Thymus (tissue), 11 donors: Measurements from ENCODE around the gene DIPK1B. TPM values are rescaled to one million over a fixed set of nuclear protein-coding genes. Genes with fewer than 3 reads are reported as not detected.
"Not testable (repeated sequence)": the region's sequence is repeated elsewhere in the genome, so short reads cannot be mapped to it uniquely, and the experiment has no call there.

ENCODE experiments used
- DNase-seq, 9 donors: peaks; one replicate each; pipeline ENCODE4 v3.0.0-alpha.2; 2013; ENCODE audit warnings: low spot score in 9 of 9, low read depth in 6 of 9, missing footprints in 1 of 9
- H3K27ac ChIP-seq, 2 donors: one replicate each; pipeline ENCODE4 v1.5.1; 2013; ENCODE audit warnings: control low read depth in 1 of 2, low read depth in 1 of 2, low read length in 1 of 2, mild to moderate bottlenecking in 1 of 2, moderate library complexity in 1 of 2
- H3K27me3 ChIP-seq, 2 donors: one replicate each; pipeline ENCODE4 v1.5.1; 2013; ENCODE audit warnings: low read length in 1 of 2; ENCODE audit not compliant: control insufficient read depth in 2 of 2, insufficient read depth in 1 of 2
- H3K36me3 ChIP-seq, 2 donors: one replicate each; pipeline ENCODE4 v1.5.1; 2013; ENCODE audit warnings: low read length in 1 of 2, mild to moderate bottlenecking in 1 of 2, moderate library complexity in 1 of 2; ENCODE audit not compliant: control insufficient read depth in 2 of 2, insufficient read depth in 2 of 2
- H3K4me1 ChIP-seq, 2 donors: one replicate each; pipeline ENCODE4 v1.5.1; 2013; ENCODE audit warnings: low read length in 2 of 2; ENCODE audit not compliant: control insufficient read depth in 2 of 2, insufficient read depth in 2 of 2
- H3K4me3 ChIP-seq, 2 donors: one replicate each; pipeline ENCODE4 v1.5.1; 2013; ENCODE audit warnings: low read length in 2 of 2, control low read depth in 1 of 2, mild to moderate bottlenecking in 1 of 2
- H3K9me3 ChIP-seq, 2 donors: one replicate each; pipeline ENCODE4 v1.5.1; 2013; ENCODE audit warnings: low read length in 1 of 2, mild to moderate bottlenecking in 1 of 2; ENCODE audit not compliant: control insufficient read depth in 2 of 2, insufficient read depth in 1 of 2
- WGBS: extraction: QIAGEN DNeasy Blood & Tissue Kit; methylation state at CpG from one replicate; pipeline ENCODE4 v1.1.7; 2013; 5-methylcytosine and 5-hydroxymethylcytosine counted together
- polyA plus RNA-seq: library from polyadenylated mRNA; stranded (reverse); fragments of 200-250 nt; gene quantifications from one replicate; pipeline ENCODE4 v1.2.3, GENCODE V29; 2013
- total RNA-seq: library from RNA; stranded (reverse); fragments of 120-200 nt; gene quantifications from one replicate; pipeline ENCODE4 v1.2.4, GENCODE V29; 2013
- donor health status: healthy.

DIPK1B gene
- total and polyA plus RNA-seq, 2 donors = 6.8 to 10.1 TPM

DNA sequence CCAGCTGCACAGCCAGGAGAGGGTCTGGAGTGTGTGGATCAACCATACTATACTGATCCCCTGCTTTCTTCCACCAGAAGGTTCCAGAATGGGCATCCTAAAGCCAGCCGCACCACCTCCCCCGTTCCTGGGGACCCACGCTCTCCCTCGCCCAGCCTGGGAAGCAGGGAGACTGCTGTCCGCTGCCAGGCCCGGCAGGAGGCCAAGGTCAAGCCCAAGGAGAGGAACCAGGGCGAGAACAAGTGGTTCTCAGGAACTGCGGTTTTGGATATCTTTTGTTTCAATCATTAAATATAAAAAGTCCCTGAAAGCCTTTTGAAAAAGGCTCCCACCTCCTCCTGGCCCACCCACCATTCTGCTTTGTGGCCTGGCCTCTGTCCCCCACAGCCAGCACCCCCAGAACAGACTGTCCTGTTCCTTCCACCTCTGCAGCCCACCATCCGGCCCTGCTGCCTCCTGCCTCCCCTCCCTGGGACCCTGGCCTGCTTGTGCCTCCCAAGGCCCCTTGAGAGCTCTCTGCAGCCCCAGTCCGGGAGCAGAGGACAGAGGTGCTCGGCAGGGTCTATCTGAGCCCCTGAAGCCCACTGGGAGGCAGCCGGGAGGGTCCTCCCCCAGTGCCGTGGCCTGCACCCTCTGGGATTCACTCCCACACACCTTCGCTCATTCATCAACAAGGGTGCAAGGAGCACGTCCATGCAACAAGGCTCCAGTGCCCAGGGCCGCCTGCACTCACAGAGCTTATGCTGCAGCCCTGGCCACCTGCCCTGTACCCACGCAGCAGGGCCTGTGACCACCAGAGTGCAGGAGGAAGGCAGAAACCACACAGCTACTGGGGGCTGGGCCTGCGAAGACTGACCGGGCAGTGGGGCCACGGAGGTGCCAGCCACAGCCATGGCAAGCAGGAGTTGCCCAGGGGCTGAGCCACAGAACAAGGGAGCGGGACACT lies 36.6 kb downstream of the DIPK1B start:
- no peak for DNase-seq
- 73% methylated on average over 21 of the region's 21 CpGs for WGBS
- Histone ChIP-seq H3K36me3 (no peaks in the 10 kb centered on the region), H3K27me3 (peaks cover 0 to 9% of the 10 kb centered on the region in 2 donors), H3K27ac (no peak overlapping the region), H3K4me1 (peaks cover 0 to 6% of the 10 kb centered on the region in 2 donors), H3K9me3 (peaks cover 0 to 15% of the 10 kb centered on the region in 2 donors), H3K4me3 (no peak overlapping the region)

DNA sequence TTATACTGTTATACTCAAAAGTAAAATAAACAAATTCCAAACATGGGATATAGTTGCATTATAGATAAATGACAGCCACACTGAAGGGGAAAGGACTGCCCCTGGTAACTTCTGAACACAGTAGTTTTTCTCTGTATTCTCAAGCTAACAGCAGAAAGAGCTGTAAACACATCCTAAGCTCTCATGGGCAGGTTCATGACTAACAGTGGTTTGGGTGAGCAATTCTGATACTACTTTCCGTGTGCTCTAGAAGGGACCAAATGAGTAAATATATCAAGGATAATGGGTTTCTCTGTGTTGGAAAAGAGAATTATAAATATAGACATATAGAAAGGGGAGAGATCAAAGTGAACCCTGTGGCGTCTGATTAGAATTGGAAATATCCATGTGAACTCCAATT lies 38.2 kb downstream of the DIPK1B start:
- no peak overlapping the region for H3K27ac ChIP-seq
- WGBS = 77% methylated on average over 2 of the region's 2 CpGs
- H3K36me3 ChIP-seq = no peaks in the 10 kb centered on the region
- H3K27me3 ChIP-seq = peaks cover 0 to 8% of the 10 kb centered on the region in 2 donors
- H3K4me1 ChIP-seq = peaks cover 0 to 6% of the 10 kb centered on the region in 2 donors
- no peak for DNase-seq
- no peak overlapping the region for H3K4me3 ChIP-seq
- peaks cover 0 to 18% of the 10 kb centered on the region in 2 donors for H3K9me3 ChIP-seq

DNA sequence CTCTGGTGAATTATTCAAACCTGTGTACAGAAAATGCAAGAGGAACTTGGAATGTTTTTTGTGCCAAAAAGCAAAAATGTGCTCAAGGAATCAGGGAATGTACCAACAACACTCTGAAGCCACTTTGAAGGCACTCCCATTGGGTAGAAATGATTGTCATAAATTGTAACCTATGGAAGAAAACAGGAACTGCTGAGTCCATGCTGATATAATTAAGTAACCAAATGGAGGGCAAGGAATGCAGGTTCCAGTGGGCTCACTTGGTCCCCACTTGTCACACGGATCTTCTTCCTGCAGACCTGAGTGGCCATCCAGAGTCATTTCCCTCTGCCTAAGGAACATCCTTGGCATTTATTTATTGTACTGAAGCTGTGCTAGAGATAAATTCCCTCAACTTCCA lies 38.9 kb downstream of the DIPK1B start:
- Histone ChIP-seq H3K27ac (no peak overlapping the region), H3K36me3 (no peaks in the 10 kb centered on the region), H3K27me3 (peaks cover 0 to 8% of the 10 kb centered on the region in 2 donors), H3K4me3 (no peak overlapping the region), H3K9me3 (peaks cover 0 to 26% of the 10 kb centered on the region in 2 donors), H3K4me1 (peaks cover 0 to 6% of the 10 kb centered on the region in 2 donors)
- no peak for DNase-seq
- 90% methylated on average over 1 of the region's 1 CpG for WGBS

DNA sequence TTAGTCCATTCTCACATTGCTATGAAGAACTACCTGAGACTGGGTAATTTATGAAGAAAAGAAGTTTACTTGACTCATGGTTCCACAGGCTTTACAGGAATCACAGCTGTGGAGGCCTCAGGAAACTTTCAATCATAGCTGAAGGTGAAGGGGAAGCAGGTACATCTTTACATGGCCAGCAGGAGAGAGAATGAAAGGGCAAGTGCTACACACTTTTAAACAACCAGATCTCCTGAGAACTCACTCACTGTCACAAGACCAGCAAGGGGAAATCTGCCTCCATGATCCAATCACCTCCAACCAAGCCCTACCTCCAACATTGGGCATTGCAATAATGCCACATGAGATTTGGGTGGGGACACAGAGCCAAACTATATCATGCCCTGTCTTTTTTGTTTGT lies 39.4 kb downstream of the DIPK1B start:
- H3K4me1 ChIP-seq = peaks cover 0 to 6% of the 10 kb centered on the region in 2 donors
- no peak overlapping the region for H3K27ac ChIP-seq
- no peaks in the 10 kb centered on the region for H3K36me3 ChIP-seq
- H3K4me3 ChIP-seq = no peak overlapping the region
- DNase-seq = no peak
- H3K27me3 ChIP-seq = peaks cover 0 to 8% of the 10 kb centered on the region in 2 donors
- H3K9me3 ChIP-seq = peaks cover 0 to 31% of the 10 kb centered on the region in 2 donors

DNA sequence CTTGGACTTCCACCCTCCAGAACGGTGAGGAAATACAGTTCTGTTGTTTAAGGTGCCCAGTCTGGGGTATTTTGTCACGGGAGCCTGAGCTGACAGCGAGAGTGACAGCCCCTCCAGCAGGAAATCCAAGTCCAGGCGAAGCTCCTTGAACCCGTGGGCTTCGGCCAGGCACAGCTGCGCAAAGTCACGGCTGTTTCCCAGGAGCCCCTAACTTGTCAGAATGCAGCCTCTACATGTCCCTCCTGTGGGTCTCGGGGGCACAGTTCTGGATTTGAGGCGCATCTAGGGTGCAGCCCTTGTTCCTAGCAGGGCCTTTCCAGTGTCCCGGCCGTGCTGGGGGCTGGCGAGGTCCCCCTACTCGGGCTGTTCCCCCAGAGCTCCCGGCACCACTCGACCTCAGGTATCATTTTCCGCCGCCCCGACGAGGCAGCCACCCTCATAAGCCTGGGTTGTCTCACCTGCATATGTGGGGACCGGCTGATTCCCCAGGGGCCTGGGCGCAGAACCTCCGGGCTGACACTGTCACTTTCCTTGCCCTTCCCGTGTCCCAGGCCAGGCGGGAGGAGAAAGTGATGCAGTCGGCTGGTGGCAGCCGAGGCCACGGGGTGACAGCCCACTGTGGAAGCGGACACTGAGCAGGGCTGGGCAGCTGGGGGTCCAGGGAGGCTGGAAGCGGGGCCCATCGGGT lies 41.1 kb downstream of the DIPK1B start:
- 93% methylated on average over 31 of the region's 31 CpGs for WGBS
- DNase-seq = no peak
- no peak overlapping the region for H3K27ac ChIP-seq

DNA sequence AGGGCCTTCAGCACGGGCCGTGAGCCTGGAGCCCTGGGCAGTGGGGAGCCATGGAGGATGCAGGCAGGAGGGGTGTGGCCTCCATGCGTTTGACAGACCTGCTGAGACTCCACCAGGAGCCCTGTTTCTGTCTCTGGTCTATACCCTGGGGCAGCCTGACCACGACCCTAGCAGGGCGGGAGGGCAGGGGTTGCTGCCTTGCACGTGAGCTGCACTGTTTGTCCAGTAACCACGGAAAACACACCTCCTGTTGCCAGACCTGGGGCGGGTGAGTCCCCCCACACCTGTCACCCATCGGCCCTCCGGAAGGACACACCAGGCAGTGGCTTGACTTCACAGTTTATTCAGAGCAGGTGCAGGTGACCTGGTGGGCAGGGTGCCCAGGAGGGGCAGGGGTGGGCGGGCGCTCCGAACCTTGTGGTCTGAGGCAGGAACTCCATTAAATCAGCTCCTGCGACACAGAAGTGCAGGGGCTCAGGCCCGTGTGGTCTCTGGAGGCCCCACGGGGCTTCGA lies 41.7 kb downstream of the DIPK1B start:
- H3K4me1 ChIP-seq = peaks cover 0 to 4% of the 10 kb centered on the region in 2 donors

More for the DNA sequence above, 41.1 kb downstream of the DIPK1B start:
- Histone ChIP-seq H3K4me1 (peaks cover 0 to 6% of the 10 kb centered on the region in 2 donors), H3K36me3 (no peaks in the 10 kb centered on the region), H3K27me3 (peaks cover 0 to 8% of the 10 kb centered on the region in 2 donors), H3K4me3 (no peak overlapping the region), H3K9me3 (peaks cover 0 to 32% of the 10 kb centered on the region in 2 donors)

DNA sequence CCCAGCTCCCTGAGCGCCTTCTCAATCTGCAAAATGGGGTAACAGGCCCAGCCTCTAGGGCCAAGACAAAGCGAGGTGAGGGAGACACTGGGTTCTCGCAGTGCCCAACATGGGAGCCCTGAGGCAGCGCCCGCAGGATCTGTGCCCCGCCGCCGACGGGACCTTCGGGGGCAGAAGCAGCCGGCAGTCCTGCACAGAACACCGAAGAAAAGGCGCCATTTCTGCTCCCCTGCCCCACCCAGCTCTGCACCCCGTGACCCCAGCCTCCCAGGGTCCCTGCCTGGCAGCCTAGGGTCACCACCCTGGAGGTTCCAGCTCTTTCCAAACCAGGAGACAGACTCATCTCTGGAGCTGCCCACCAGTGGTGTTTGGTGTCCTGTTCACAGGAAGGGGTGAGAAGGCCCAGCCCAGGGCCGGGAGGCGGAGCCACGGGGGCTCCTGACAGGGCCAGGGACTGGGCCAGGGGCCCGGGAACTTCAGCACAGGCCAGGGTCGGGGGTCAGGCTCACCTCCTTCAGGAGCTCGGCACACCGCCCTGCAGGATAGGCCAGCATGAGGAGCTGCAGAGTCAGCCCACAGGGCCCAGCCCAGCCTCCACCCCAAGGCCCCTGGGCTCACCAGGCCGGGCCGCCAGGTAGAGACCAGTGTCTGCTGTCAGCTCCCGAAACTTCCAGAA lies 42.4 kb downstream of the DIPK1B start:
- WGBS = 94% methylated on average over 24 of the region's 24 CpGs
- Histone ChIP-seq H3K4me3 (no peak overlapping the region), H3K9me3 (peaks cover 0 to 32% of the 10 kb centered on the region in 2 donors), H3K27ac (no peak overlapping the region), H3K36me3 (no peaks in the 10 kb centered on the region), H3K4me1 (no peaks in the 10 kb centered on the region), H3K27me3 (peaks cover 0 to 8% of the 10 kb centered on the region in 2 donors)
- DNase-seq = no peak

More for the DNA sequence above, 41.7 kb downstream of the DIPK1B start:
- H3K9me3 ChIP-seq = peaks cover 0 to 32% of the 10 kb centered on the region in 2 donors
- H3K4me3 ChIP-seq = no peak overlapping the region
- H3K27ac ChIP-seq = no peak overlapping the region
- DNase-seq = no peak
- no peaks in the 10 kb centered on the region for H3K36me3 ChIP-seq
- 23% methylated on average over 17 of the region's 17 CpGs for WGBS
- peaks cover 0 to 8% of the 10 kb centered on the region in 2 donors for H3K27me3 ChIP-seq

DNA sequence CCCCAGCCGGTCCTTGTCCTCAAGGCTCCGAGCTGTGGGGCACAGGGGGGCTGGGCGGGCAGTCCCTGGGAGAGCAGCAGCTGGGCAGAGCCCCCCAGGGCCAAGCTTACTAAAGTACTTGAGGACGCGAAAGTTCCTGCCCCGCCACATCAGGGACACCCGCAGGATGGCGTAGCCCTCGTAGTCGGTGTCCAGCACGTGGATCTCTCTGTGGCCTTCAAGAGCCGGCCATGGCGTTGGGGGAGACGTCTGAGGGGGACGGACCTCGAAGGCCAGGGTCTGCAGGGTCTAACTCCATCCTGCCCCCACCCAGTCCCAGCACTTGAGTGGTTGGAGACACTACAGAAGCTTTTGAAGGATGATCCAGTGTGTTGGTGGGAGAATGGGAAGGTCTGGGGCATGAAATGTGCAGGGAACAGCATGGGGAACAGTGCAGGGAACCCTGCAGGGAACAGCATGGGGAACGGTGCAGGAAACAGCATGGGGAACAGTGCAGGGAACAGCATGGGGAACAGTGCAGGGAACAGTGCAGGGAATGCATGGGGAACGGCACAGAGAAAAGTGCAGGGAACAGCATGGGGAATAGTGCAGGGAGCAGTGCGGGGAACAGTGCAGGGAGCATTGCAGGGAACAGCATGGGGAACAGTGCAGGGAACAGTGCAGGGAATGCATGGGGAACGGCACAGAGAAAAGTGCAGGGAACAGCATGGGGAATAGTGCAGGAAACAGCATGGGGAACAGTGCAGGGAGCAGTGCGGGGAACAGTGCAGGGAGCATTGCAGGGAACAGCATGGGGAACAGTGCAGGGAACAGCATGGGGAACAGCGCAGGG lies 43.1 kb downstream of the DIPK1B start:
- not testable (repeated sequence) for H3K4me1 ChIP-seq, DNase-seq, H3K4me3 ChIP-seq, H3K36me3 ChIP-seq, H3K27ac ChIP-seq
- Histone ChIP-seq H3K27me3 (peaks cover 0 to 10% of the 10 kb centered on the region in 2 donors), H3K9me3 (peaks cover 0 to 32% of the 10 kb centered on the region in 2 donors)
- WGBS = 98% methylated on average over 22 of the region's 22 CpGs
